H1 (cell line): ENCODE data around the gene VPS18. TPM values are rescaled to one million over a fixed set of nuclear protein-coding genes. Genes with fewer than 3 reads are reported as not detected.

Source experiments
- CTCF ChIA-PET: fragments of 300-600 bp; sonication (Branson Sonifier 250); formaldehyde crosslinking; loops from one replicate; lab custom pipeline; 2021; ENCODE audit not compliant: partially characterized antibody; lab: Charles Lee
- POLR2A ChIA-PET: fragments of 300-600 bp; sonication (Branson Sonifier 250); formaldehyde crosslinking; loops from one replicate; lab custom pipeline; 2021; ENCODE audit warnings: inconsistent platforms; ENCODE audit not compliant: partially characterized antibody; lab: Charles Lee
- DNase-seq, 2 experiments: peaks; one replicate each; pipeline versions ENCODE4 v3.0.0 to v3.0.0-alpha.2; 2010 to 2022; ENCODE audit warnings: low spot score in 2 of 2, low read depth in 1 of 2, mixed read lengths in 1 of 2
- FAIRE-seq: peaks from 2 replicates; lab custom pipeline; 2011; peaks lifted over from hg19 to GRCh38; lab: Jason Lieb, UNC
- H2AFZ ChIP-seq: 2 replicates; pipeline ENCODE4 v1.8.1; 2012; ENCODE audit warnings: low read length, inconsistent platforms
- H2AK5ac ChIP-seq: 2 replicates; pipeline ENCODE4 v1.6.1; 2013; ENCODE audit warnings: low read depth, low read length
- H2BK120ac ChIP-seq: replicated peaks from 2 replicates; pipeline ENCODE3; 2013; ENCODE audit warnings: low read depth, low read length, inconsistent platforms
- H2BK12ac ChIP-seq: 2 replicates; pipeline ENCODE4 v1.6.1; 2013; ENCODE audit warnings: low read depth, low read length
- H2BK15ac ChIP-seq: 2 replicates; pipeline ENCODE4 v1.6.1; 2013; ENCODE audit warnings: low read length
- H2BK20ac ChIP-seq: 2 replicates; pipeline ENCODE4 v1.6.1; 2013; ENCODE audit warnings: low read length
- H2BK5ac ChIP-seq: 2 replicates; pipeline ENCODE4 v1.6.1; 2013; ENCODE audit warnings: low read depth, low read length
- H3K14ac ChIP-seq: 2 replicates; pipeline ENCODE4 v1.6.1; 2013; ENCODE audit warnings: inconsistent platforms; ENCODE audit not compliant: insufficient read length
- H3K18ac ChIP-seq: 2 replicates; pipeline ENCODE4 v1.6.1; 2013; ENCODE audit warnings: low read length; ENCODE audit errors: extremely low read depth
- H3K23ac ChIP-seq: 2 replicates; pipeline ENCODE4 v1.6.1; 2013; ENCODE audit warnings: inconsistent platforms; ENCODE audit not compliant: insufficient read length
- H3K23me2 ChIP-seq: 2 replicates; pipeline ENCODE4 v1.6.1; 2013; ENCODE audit warnings: low read depth, low read length
- H3K27ac ChIP-seq: 2 replicates; pipeline ENCODE4 v1.6.1; 2011; ENCODE audit warnings: low read depth, low read length, inconsistent platforms
- H3K27me3 ChIP-seq, 4 experiments: replicated peaks in 1 of 4; 1 replicate in 1 of 4; 2 replicates in 3 of 4; pipeline versions ENCODE4 v1.6.1 to v1.8.1; 2011 to 2013; ENCODE audit warnings: low read length in 3 of 4, mild to moderate bottlenecking in 3 of 4, inconsistent platforms in 2 of 4, mixed read lengths in 2 of 4, moderate library complexity in 1 of 4; ENCODE audit not compliant: control insufficient read depth in 3 of 4, insufficient read depth in 3 of 4; ENCODE audit errors: extremely low read depth in 1 of 4
- H3K36me3 ChIP-seq, 4 experiments: 2 replicates each; pipeline versions ENCODE4 v1.6.1 to v1.8.1; 2011 to 2013; ENCODE audit warnings: mild to moderate bottlenecking in 4 of 4, low read length in 3 of 4, moderate library complexity in 2 of 4, control low read depth in 1 of 4, inconsistent platforms in 1 of 4; ENCODE audit not compliant: insufficient read depth in 4 of 4, control insufficient read depth in 2 of 4
- H3K4ac ChIP-seq: replicated peaks from 2 replicates; pipeline ENCODE3; 2013; ENCODE audit warnings: low read length, low read depth, mixed read lengths, inconsistent platforms; ENCODE audit not compliant: insufficient read length
- H3K4me1 ChIP-seq, 4 experiments: replicated peaks in 1 of 4; 1 replicate in 1 of 4; 2 replicates in 3 of 4; pipeline versions ENCODE4 v1.6.1 to v1.8.1; 2011 to 2013; ENCODE audit warnings: low read length in 3 of 4, inconsistent platforms in 2 of 4, mixed read lengths in 1 of 4; ENCODE audit not compliant: insufficient read depth in 4 of 4, control insufficient read depth in 3 of 4
- H3K4me2 ChIP-seq, 2 experiments: 2 replicates each; pipeline versions ENCODE4 v1.6.1 to v1.8.1; 2011 to 2013; ENCODE audit warnings: low read depth in 2 of 2, low read length in 2 of 2, control low read depth in 1 of 2, inconsistent platforms in 1 of 2, mild to moderate bottlenecking in 1 of 2; ENCODE audit not compliant: insufficient read depth in 1 of 2
- H3K4me3 ChIP-seq, 4 experiments: fragments of 200-600, 300-600 bp in 1 of 4; sonication (generic), shearing (Covaris generic), sonication (Bioruptor Twin) in 1 of 4; 2 replicates each; pipeline versions ENCODE4 v1.5.1 to v1.8.1; 2011 to 2016; ENCODE audit warnings: low read length in 4 of 4, low read depth in 3 of 4, control low read depth in 2 of 4, inconsistent platforms in 2 of 4, mild to moderate bottlenecking in 2 of 4, mixed read lengths in 1 of 4, moderate library complexity in 1 of 4; ENCODE audit not compliant: insufficient read depth in 2 of 4; ENCODE audit errors: extremely low read depth in 1 of 4
- H3K56ac ChIP-seq: replicated peaks from 2 replicates; pipeline ENCODE3; 2013; ENCODE audit warnings: low read depth, mild to moderate bottlenecking, mixed read lengths, low read length, inconsistent platforms; ENCODE audit not compliant: insufficient read length
- H3K79me1 ChIP-seq: 2 replicates; pipeline ENCODE4 v1.6.1; 2013; ENCODE audit warnings: low read depth, low read length, control low read depth
- H3K79me2 ChIP-seq, 2 experiments: 2 replicates each; pipeline versions ENCODE4 v1.6.1 to v1.8.1; 2012 to 2013; ENCODE audit warnings: low read length in 2 of 2, mild to moderate bottlenecking in 2 of 2, inconsistent platforms in 1 of 2; ENCODE audit not compliant: insufficient read depth in 2 of 2, control insufficient read depth in 1 of 2
- H3K9ac ChIP-seq, 4 experiments: replicated peaks in 1 of 4; 1 replicate in 1 of 4; 2 replicates in 3 of 4; pipeline versions ENCODE4 v1.6.1 to v1.8.1; 2011 to 2013; ENCODE audit warnings: low read depth in 3 of 4, low read length in 3 of 4, control low read depth in 2 of 4, mild to moderate bottlenecking in 2 of 4, moderate library complexity in 2 of 4, inconsistent platforms in 1 of 4; ENCODE audit errors: extremely low read depth in 1 of 4
- H3K9me3 ChIP-seq, 2 experiments: 2 replicates each; pipeline versions ENCODE4 v1.6.1 to v1.8.1; 2012 to 2013; ENCODE audit warnings: mild to moderate bottlenecking in 2 of 2, moderate library complexity in 2 of 2, control low read depth in 1 of 2, inconsistent platforms in 1 of 2, low read depth in 1 of 2, low read length in 1 of 2, mixed read lengths in 1 of 2; ENCODE audit not compliant: insufficient read depth in 2 of 2
- H4K20me1 ChIP-seq, 2 experiments: replicated peaks in 1 of 2; 2 replicates each; pipeline versions ENCODE3 to v1.8.1; 2011 to 2013; ENCODE audit warnings: inconsistent platforms in 2 of 2, low read length in 2 of 2, mild to moderate bottlenecking in 1 of 2; ENCODE audit not compliant: insufficient read depth in 2 of 2, control insufficient read depth in 1 of 2
- H4K5ac ChIP-seq: 2 replicates; pipeline ENCODE4 v1.6.1; 2013; ENCODE audit warnings: low read length, low read depth, mixed read lengths, inconsistent platforms; ENCODE audit not compliant: insufficient read length
- H4K8ac ChIP-seq: 2 replicates; pipeline ENCODE4 v1.8.0; 2013; ENCODE audit warnings: mild to moderate bottlenecking, moderate library complexity, low read length, inconsistent platforms; ENCODE audit not compliant: insufficient read depth; ENCODE audit errors: extremely low read depth
- H4K91ac ChIP-seq: replicated peaks from 2 replicates; pipeline ENCODE3; 2013; ENCODE audit warnings: low read length, mixed read lengths, inconsistent platforms; ENCODE audit not compliant: insufficient read length
- CBX8 ChIP-seq: fragments of 300-800, 300-1000 bp; sonication (generic); IDR thresholded peaks from 2 replicates; pipeline ENCODE4 v1.7.1; 2016; ENCODE audit warnings: low read depth, low read length, borderline replicate concordance
- CHD1 ChIP-seq: IDR thresholded peaks from 2 replicates; pipeline ENCODE4 v1.6.1; 2012; ENCODE audit warnings: low read depth, low read length, improper control_type of control experiment
- GTF2F1 ChIP-seq: IDR thresholded peaks from 2 replicates; pipeline ENCODE4 v1.6.1; 2012; ENCODE audit warnings: low read depth, low read length, improper control_type of control experiment, borderline replicate concordance
- KDM1A ChIP-seq: fragments of 200-600, 300-600 bp; sonication (generic); IDR thresholded peaks from 2 replicates; pipeline ENCODE4 v1.7.1; 2016; ENCODE audit warnings: mild to moderate bottlenecking, low read length, borderline replicate concordance
- POLR2AphosphoS5 ChIP-seq: IDR thresholded peaks from 2 replicates; pipeline ENCODE4 v1.6.1; 2011; ENCODE audit warnings: low read depth, low read length
- SP2 ChIP-seq: IDR thresholded peaks from 2 replicates; pipeline ENCODE4 v1.6.1; 2012; ENCODE audit warnings: mild to moderate bottlenecking, low read length, inconsistent platforms
- SRF ChIP-seq: IDR thresholded peaks from 2 replicates; pipeline ENCODE4 v1.6.1; 2011; ENCODE audit warnings: mild to moderate bottlenecking, low read depth, low read length, moderate library complexity
- SUZ12 ChIP-seq: fragments of 200-600 bp; sonication (generic); IDR thresholded peaks from 2 replicates; pipeline ENCODE4 v1.6.1; 2012; ENCODE audit warnings: mild to moderate bottlenecking, inconsistent platforms, low read length, moderate library complexity, mixed read lengths
- TAF1 ChIP-seq: IDR thresholded peaks from 2 replicates; pipeline ENCODE4 v1.6.1; 2011; ENCODE audit warnings: mild to moderate bottlenecking, low read depth, low read length
- TBP ChIP-seq: IDR thresholded peaks from 2 replicates; pipeline ENCODE4 v1.6.1; 2011; ENCODE audit warnings: low read depth, low read length, improper control_type of control experiment
- YY1 ChIP-seq: IDR thresholded peaks from 2 replicates; pipeline ENCODE4 v1.6.1; 2011; ENCODE audit warnings: low read depth, mild to moderate bottlenecking, low read length
- WGBS, 2 experiments: shearing (Covaris generic) in 1 of 2; methylation state at CpG; one replicate each; pipeline versions ENCODE4 v1.1.6 to v1.1.7; 2013 to 2015; ENCODE audit warnings: low lambda C conversion rate in 2 of 2, mixed read lengths in 2 of 2, inconsistent platforms in 1 of 2, low coverage in 1 of 2, missing lambda C conversion rate in 1 of 2; ENCODE audit not compliant: insufficient replicate concordance in 2 of 2, insufficient coverage in 1 of 2, insufficient read length in 1 of 2; ENCODE audit errors: extremely low coverage in 1 of 2, missing lambda C conversion rate in 1 of 2; 5-methylcytosine and 5-hydroxymethylcytosine counted together
- polyA plus RNA-seq, 7 experiments: library from polyadenylated mRNA; depleted of rRNA in 3 of 7; stranded (reverse) in 5 of 7; unstranded in 2 of 7; fragments of >200 nt in 5 of 7; fragments of 200-250 nt in 2 of 7; gene quantifications; 1 replicate in 5 of 7; 2 replicates in 1 of 7; 4 replicates in 1 of 7; pipeline versions ENCODE4 v1.2.1 to v1.2.3, GENCODE V29; 2011 to 2013; ENCODE audit warnings: missing spikeins in 2 of 7, mixed read lengths in 2 of 7
- total RNA-seq: library from RNA; stranded (reverse); fragmentation: NEBNext Ultra II Directional; extraction: Animal tissue kit (Norgen Biotek cat#: 25700); gene quantifications from 2 replicates; pipeline ENCODE4 v1.2.1, GENCODE V29; 2021
- TF ChIP-seq, protein P1 (sequence below): IDR thresholded peaks from 2 replicates; pipeline ENCODE4 v1.6.1; 2012; ENCODE audit warnings: inconsistent platforms
- TF ChIP-seq, protein P2 (sequence below): IDR thresholded peaks from 2 replicates; pipeline ENCODE4 v1.6.1; 2012; ENCODE audit warnings: inconsistent platforms

Gene VPS18
- total and polyA plus RNA-seq, 2 of the 8 experiments (the other 6 are each of a cell fraction or from before 2014, with no cell fraction given), result 28.9 to 32.7 TPM

DNA sequence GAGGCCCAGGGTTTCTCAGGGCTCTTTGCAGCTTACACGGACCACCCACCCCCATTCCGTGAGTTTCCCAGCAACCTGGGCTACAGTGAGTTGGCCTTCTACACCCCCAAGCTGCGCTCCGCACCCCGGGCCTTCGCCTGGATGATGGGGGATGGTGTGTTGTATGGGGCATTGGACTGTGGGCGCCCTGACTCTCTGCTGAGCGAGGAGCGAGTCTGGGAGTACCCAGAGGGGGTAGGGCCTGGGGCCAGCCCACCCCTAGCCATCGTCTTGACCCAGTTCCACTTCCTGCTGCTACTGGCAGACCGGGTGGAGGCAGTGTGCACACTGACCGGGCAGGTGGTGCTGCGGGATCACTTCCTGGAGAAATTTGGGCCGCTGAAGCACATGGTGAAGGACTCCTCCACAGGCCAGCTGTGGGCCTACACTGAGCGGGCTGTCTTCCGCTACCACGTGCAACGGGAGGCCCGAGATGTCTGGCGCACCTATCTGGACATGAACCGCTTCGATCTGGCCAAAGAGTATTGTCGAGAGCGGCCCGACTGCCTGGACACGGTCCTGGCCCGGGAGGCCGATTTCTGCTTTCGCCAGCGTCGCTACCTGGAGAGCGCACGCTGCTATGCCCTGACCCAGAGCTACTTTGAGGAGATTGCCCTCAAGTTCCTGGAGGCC, 5.4 kb downstream of the VPS18 start:
- H3K9me3 ChIP-seq, result no peaks in the 10 kb centered on the region
- H2AK5ac ChIP-seq, result no peak overlapping the region
- no peak overlapping the region for H3K18ac ChIP-seq
- peaks cover 14 to 28% of the 10 kb centered on the region in 2 experiments for H4K20me1 ChIP-seq
- 96% methylated on average over 33 of the region's 33 CpGs; no CpG with 5 or more reads in 1 of the 2 experiments for WGBS, 2 experiments
- H3K79me1 ChIP-seq, result peaks cover 3% of the 10 kb centered on the region; the same call in 1 of the 2 replicates
- H3K4me1 ChIP-seq, result peaks cover 0 to 7% (median 5%) of the 10 kb centered on the region in 4 experiments; a peak in 5 of 7 replicates
- H2BK20ac ChIP-seq, result no peak overlapping the region
- H2BK12ac ChIP-seq, result no peak overlapping the region
- ChIA-PET POLR2A (interaction anchor here (0.6 to 2.3 kb wide), 11 partner anchors 12 to 69 kb away, joined by 3 to 7 read pairs (median 4); partner anchors contain the start of gene CHAC1), CTCF (interaction anchor here (0.6 to 20.6 kb wide), 12 partner anchors 8 to 338 kb away, joined by 3 to 619 read pairs (median 4); partner anchors contain the start of genes CHAC1 and DLL4)
- H3K23ac ChIP-seq, result no peak overlapping the region
- no peak overlapping the region for H4K91ac ChIP-seq
- no peak overlapping the region for H3K14ac ChIP-seq
- peaks cover 3% of the 10 kb centered on the region; the same call in 1 of the 2 replicates for H3K23me2 ChIP-seq
- H3K27ac ChIP-seq, result peak overlapping the region; percentile 23
- H2BK120ac ChIP-seq, result no peak overlapping the region
- no peaks in the 10 kb centered on the region for H3K27me3 ChIP-seq
- FAIRE-seq, result no peak
- no peak overlapping the region for H3K4ac ChIP-seq
- no peak overlapping the region for H3K56ac ChIP-seq
- H2AFZ ChIP-seq, result no peak overlapping the region
- no peak overlapping the region for H3K4me2 ChIP-seq
- H3K4me3 ChIP-seq, result no peak overlapping the region
- peaks cover 19 to 39% (median 35%) of the 10 kb centered on the region in 4 experiments for H3K36me3 ChIP-seq
- no peak for DNase-seq
- H3K79me2 ChIP-seq, result peaks cover 0 to 21% of the 10 kb centered on the region in 2 experiments; a peak in 3 of 4 replicates
- no peak overlapping the region for H3K9ac ChIP-seq
- H2BK5ac ChIP-seq, result no peak overlapping the region
- H2BK15ac ChIP-seq, result no peak overlapping the region
- no peak overlapping the region for H4K8ac ChIP-seq
- no peak overlapping the region for H4K5ac ChIP-seq
- TF ChIP-seq KDM1A (no peak), SRF (no peak), SP2 (no peak), YY1 (no peak), SUZ12 (no peak), TAF1 (no peak), GTF2F1 (no peak), CBX8 (no peak), CHD1 (no peak), TBP (no peak), POLR2AphosphoS5 (no peak)
- TF ChIP-seq, protein P1, sequence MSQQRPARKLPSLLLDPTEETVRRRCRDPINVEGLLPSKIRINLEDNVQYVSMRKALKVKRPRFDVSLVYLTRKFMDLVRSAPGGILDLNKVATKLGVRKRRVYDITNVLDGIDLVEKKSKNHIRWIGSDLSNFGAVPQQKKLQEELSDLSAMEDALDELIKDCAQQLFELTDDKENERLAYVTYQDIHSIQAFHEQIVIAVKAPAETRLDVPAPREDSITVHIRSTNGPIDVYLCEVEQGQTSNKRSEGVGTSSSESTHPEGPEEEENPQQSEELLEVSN, result no peak
- TF ChIP-seq, protein P2, sequence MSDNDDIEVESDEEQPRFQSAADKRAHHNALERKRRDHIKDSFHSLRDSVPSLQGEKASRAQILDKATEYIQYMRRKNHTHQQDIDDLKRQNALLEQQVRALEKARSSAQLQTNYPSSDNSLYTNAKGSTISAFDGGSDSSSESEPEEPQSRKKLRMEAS, result no peak
